ENCODE results near the gene KBTBD2.

Gene KBTBD2

DNA sequence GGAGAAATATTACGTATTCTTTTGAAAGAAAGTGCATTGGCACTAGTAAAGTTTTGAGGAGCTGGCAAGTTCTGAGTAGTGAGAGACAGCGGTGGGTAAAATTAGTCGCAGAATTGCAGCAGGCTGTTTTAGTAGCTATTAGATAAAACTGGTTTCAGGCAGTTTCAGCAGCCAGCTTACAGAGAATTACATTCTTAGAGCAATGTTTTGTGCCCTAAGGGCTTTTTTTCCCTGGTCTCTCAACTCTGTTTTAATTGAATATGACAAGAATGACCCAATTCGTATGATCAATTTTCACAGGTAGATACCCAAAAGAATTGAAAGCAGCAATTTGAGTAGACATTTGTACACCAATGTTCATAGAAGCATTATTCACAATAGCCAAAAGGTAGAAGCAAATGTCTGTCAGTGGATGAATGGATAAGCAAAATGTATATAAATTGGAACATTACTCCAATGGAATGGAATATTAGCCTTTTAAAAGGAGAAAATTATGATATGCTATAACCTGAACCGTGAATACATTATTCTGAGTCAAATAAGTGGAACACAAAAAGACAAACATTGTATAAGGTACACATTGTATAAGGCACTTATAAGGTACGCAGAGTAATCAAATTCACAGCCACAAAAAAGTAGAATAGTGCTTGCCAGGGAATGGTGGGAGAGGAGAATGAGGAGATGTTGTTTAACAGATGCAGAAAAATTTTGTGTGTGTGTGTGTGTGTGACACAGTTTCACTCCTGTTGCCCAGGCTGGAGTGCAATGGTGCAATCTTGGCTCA, 5.2 kb upstream of the KBTBD2 start:
- TF ChIP-seq, protein P1, sequence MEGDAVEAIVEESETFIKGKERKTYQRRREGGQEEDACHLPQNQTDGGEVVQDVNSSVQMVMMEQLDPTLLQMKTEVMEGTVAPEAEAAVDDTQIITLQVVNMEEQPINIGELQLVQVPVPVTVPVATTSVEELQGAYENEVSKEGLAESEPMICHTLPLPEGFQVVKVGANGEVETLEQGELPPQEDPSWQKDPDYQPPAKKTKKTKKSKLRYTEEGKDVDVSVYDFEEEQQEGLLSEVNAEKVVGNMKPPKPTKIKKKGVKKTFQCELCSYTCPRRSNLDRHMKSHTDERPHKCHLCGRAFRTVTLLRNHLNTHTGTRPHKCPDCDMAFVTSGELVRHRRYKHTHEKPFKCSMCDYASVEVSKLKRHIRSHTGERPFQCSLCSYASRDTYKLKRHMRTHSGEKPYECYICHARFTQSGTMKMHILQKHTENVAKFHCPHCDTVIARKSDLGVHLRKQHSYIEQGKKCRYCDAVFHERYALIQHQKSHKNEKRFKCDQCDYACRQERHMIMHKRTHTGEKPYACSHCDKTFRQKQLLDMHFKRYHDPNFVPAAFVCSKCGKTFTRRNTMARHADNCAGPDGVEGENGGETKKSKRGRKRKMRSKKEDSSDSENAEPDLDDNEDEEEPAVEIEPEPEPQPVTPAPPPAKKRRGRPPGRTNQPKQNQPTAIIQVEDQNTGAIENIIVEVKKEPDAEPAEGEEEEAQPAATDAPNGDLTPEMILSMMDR (IDR thresholded peaks at IDR 0.05; ENCODE audit: unreplicated experiment in 3 of 3) = no peak
- no peaks in the 10 kb centered on the region for H3K9me3 Mint-ChIP-seq
- peak overlapping the region in 1 of 3 experiments; percentile 5 for H3K27ac Mint-ChIP-seq
- no peaks in the 10 kb centered on the region for H3K27me3 Mint-ChIP-seq (ENCODE audit: low read depth)
- no peaks in the 10 kb centered on the region for H3K36me3 Mint-ChIP-seq (ENCODE audit: low read depth)
- peaks cover 25% of the 10 kb centered on the region for H3K4me1 Mint-ChIP-seq
- no peak overlapping the region for H3K4me3 Mint-ChIP-seq

DNA sequence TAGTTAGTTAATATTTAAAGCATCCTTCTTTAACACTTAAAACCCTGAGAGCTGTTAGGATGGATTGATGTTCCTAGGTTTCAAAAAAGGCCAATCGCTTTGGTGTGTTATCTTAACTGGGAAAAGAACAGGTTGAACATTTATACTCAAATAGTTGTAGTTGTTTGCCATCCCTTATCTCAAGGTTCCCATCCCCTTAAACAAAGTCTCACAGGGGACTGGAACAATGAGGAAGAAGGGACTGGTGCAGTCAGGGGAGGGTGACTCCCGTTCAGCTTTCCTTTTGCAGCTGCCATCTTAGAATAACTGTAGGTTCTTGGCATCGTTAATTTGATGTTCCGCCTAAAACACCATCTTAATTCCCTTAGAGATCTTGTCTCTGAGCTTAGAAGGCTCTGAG, 2.6 kb upstream of the KBTBD2 start:
- Mint-ChIP-seq H3K9me3 (no peaks in the 10 kb centered on the region), H3K4me3 (peak overlapping the region; percentile 89), H3K4me1 (peaks cover 32% of the 10 kb centered on the region), H3K36me3 (ENCODE audit: low read depth) (no peaks in the 10 kb centered on the region), H3K27me3 (ENCODE audit: low read depth) (no peaks in the 10 kb centered on the region), H3K27ac (peak overlapping the region; percentile 90 to 100 (median 98))
- TF ChIP-seq, protein P1 (IDR thresholded peaks at IDR 0.05; ENCODE audit: unreplicated experiment in 3 of 3) = no peak

DNA sequence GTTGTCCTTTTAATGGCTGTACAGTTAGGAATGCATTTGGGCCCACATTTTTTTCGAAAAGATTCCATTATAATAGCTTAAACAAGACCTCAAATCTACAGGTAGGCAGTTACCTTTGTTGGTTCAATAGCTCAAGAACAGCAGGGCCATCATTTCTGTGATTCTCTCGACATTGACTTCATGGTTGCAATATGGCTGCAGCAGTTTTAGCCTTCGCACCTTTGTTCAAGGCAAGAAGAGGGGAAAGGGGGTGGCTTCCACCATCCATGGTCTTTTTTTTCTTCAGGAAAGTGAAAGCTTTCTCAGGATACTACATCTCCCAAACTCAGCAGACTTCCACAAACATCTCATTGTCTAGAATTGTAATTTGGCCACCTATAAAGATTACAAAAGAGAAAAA, 2.2 kb upstream of the KBTBD2 start:
- Mint-ChIP-seq H3K27me3 (ENCODE audit: low read depth) (no peaks in the 10 kb centered on the region), H3K27ac (peak overlapping the region; percentile 90 to 100 (median 98)), H3K9me3 (no peaks in the 10 kb centered on the region), H3K36me3 (ENCODE audit: low read depth) (no peaks in the 10 kb centered on the region), H3K4me1 (peaks cover 35% of the 10 kb centered on the region), H3K4me3 (peak overlapping the region; percentile 89)
- TF ChIP-seq, protein P1 (IDR thresholded peaks at IDR 0.05; ENCODE audit: unreplicated experiment in 3 of 3) = no peak

DNA sequence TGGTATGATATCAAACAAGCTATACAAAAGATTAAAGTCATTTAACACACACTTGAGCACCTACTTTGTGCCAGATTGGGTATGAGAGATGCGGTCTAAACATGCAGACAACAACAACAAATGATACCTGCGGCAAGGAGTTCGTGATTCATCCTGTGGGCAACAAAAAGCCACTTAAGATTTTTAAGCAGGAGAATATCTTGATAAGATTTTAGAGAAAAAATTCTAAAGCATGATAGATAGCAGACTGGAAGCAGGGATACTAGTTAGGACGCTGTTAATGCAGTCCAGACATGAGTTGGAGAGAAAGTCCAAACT, 1.6 kb upstream of the KBTBD2 start:
- H3K36me3 Mint-ChIP-seq (ENCODE audit: low read depth) = no peaks in the 10 kb centered on the region
- peak overlapping the region; percentile 89 for H3K4me3 Mint-ChIP-seq

DNA sequence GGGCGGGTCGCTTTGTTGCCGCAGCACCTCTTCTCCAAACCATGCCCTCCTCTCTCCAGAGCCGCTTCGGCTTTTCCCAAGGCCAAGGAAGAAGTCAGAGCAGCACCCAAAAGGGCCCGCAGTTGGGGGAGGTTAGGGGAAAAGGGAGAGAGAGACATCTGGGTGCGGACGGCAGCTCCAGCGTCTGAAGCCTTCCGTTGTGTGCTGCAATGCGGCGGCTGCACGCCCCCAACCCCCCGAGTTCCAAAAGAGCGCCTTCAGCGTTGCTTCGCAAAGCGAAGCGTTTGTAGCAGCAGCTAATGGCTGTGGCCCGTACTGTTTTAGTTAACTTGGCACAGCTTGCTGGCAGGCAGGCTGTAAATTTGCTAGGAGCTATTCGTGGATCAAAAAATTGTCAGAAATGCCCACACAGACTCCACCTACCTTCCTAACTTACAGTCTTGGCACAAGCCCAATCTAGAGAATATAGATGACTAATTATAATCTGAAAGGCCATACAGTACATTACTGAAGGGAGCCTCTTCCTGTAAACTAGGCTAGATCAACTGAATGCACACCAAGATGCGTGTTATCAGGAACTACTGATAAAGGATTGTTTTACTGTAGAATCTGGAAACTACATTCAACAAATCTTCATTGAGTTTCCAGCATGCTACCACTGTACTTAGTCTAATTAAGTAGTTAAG, 1.1 kb upstream of the KBTBD2 start:
- no peaks in the 10 kb centered on the region for H3K27me3 Mint-ChIP-seq (ENCODE audit: low read depth)
- TF ChIP-seq, protein P1 (IDR thresholded peaks at IDR 0.05; ENCODE audit: unreplicated experiment in 3 of 3) = no peak
- peaks cover 45% of the 10 kb centered on the region for H3K4me1 Mint-ChIP-seq
- no peaks in the 10 kb centered on the region for H3K36me3 Mint-ChIP-seq (ENCODE audit: low read depth)
- H3K4me3 Mint-ChIP-seq = peak overlapping the region; percentile 89
- H3K27ac Mint-ChIP-seq = peak overlapping the region; percentile 90 to 100 (median 98)
- H3K9me3 Mint-ChIP-seq = no peaks in the 10 kb centered on the region

More for the DNA sequence above, 1.6 kb upstream of the KBTBD2 start:
- peak overlapping the region; percentile 90 to 100 (median 98) for H3K27ac Mint-ChIP-seq
- peaks cover 40% of the 10 kb centered on the region for H3K4me1 Mint-ChIP-seq
- TF ChIP-seq, protein P1 (IDR thresholded peaks at IDR 0.05; ENCODE audit: unreplicated experiment in 3 of 3) = no peak
- no peaks in the 10 kb centered on the region for H3K9me3 Mint-ChIP-seq
- H3K27me3 Mint-ChIP-seq (ENCODE audit: low read depth) = no peaks in the 10 kb centered on the region
